ENCODE measurements around the gene GON4L. TPM values are rescaled to one million over a fixed set of nuclear protein-coding genes. Genes with fewer than 3 reads are reported as not detected.

GON4L gene, protein sequence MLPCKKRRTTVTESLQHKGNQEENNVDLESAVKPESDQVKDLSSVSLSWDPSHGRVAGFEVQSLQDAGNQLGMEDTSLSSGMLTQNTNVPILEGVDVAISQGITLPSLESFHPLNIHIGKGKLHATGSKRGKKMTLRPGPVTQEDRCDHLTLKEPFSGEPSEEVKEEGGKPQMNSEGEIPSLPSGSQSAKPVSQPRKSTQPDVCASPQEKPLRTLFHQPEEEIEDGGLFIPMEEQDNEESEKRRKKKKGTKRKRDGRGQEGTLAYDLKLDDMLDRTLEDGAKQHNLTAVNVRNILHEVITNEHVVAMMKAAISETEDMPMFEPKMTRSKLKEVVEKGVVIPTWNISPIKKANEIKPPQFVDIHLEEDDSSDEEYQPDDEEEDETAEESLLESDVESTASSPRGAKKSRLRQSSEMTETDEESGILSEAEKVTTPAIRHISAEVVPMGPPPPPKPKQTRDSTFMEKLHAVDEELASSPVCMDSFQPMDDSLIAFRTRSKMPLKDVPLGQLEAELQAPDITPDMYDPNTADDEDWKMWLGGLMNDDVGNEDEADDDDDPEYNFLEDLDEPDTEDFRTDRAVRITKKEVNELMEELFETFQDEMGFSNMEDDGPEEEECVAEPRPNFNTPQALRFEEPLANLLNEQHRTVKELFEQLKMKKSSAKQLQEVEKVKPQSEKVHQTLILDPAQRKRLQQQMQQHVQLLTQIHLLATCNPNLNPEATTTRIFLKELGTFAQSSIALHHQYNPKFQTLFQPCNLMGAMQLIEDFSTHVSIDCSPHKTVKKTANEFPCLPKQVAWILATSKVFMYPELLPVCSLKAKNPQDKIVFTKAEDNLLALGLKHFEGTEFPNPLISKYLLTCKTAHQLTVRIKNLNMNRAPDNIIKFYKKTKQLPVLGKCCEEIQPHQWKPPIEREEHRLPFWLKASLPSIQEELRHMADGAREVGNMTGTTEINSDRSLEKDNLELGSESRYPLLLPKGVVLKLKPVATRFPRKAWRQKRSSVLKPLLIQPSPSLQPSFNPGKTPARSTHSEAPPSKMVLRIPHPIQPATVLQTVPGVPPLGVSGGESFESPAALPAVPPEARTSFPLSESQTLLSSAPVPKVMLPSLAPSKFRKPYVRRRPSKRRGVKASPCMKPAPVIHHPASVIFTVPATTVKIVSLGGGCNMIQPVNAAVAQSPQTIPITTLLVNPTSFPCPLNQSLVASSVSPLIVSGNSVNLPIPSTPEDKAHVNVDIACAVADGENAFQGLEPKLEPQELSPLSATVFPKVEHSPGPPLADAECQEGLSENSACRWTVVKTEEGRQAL (N-terminal part only)
- 19.1 TPM for polyA plus RNA-seq (2013, experiment 1 of 2)
- 19.1 TPM for polyA plus RNA-seq (2013, experiment 2 of 2)

DNA sequence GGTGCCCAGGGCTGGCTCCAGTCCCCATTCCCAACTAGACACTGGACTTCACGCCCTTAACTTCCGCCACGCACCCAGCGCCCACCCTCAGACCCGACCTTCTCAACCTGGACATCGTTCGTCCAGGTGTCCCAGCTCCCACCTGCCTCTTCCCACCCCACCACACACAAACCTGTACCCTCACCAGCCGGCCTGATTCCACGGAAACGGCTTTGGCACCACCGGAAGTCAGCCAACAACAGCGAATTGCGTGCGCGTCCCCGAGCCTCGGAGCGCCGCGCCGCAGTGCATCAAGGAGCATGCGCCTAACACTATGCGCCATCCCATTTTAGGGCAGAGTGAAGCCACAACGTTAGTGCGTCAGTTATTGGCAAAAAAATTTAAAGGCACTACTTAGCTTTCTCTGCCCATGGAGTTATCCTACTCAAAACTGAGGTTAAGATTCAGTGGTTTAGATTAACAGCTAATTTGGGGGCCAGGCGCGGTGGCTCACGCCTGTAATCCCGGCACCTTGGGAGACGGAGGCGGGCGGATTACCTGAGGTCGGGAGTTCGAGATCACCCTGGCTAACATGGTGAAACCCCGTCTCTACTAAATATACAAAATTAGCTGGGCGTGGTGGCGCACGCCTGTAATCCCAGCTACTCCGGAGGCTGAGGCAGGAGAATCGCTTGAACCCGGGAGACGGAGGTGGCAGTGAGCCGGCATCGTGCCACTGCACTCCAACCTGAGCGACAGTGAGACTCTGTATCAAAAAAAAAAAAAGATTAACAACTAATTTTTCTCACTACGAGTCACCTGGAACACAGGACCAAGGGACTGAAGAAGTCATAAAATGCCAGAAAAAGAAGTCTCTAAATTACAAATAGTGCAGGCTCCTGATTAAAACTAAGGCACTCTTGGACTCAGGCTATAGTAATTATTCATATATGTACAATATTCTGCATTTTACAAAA lies at the start of gene GON4L:
Gene GON4L (minus strand): TSS at position 240 of the 956 bp plus-strand sequence. CDS start 3,434 bp downstream, outside the sequence.
- H3K27ac ChIP-seq (ENCODE audit: low read depth, low read length), result no peak within 1 kb of the TSS
- H3K27me3 ChIP-seq (ENCODE audit: insufficient read depth, low read length, poor library complexity), result no peaks in the 10 kb centered on the region
- no peak within 1 kb of the TSS for H2AK5ac ChIP-seq (ENCODE audit: low read length)
- no CpG with 5 or more reads among the region's 46 CpGs for WGBS (ENCODE audit: extremely low coverage, insufficient coverage, low lambda C conversion rate)
- no peak within 1 kb of the TSS for H4K5ac ChIP-seq (ENCODE audit: low read length)
- peak within 1 kb of the TSS; percentile 19 for H3K4me2 ChIP-seq (ENCODE audit: low read length)
- H3K23ac ChIP-seq (ENCODE audit: low read length), result no peak within 1 kb of the TSS
- H3K4me1 ChIP-seq (ENCODE audit: control insufficient read depth, low read depth, low read length), result no peaks in the 10 kb centered on the region
- H3K79me2 ChIP-seq (ENCODE audit: control insufficient read depth, insufficient read depth, low read length), result peaks cover 10% of the 10 kb centered on the region
- H3K4me3 ChIP-seq (ENCODE audit: low read length), result peak within 1 kb of the TSS; percentile 84
- H2BK5ac ChIP-seq (ENCODE audit: low read length), result no peak within 1 kb of the TSS
- peak within 1 kb of the TSS; percentile 15 for H3K18ac ChIP-seq (ENCODE audit: low read length)
- H3K36me3 ChIP-seq (ENCODE audit: control insufficient read depth, insufficient read depth, low read length), result peaks cover 6% of the 10 kb centered on the region
- DNase-seq, result peak; percentile 94
- no peak within 1 kb of the TSS for H4K8ac ChIP-seq (ENCODE audit: low read depth, low read length)
- peak within 1 kb of the TSS; percentile 78 for H3K9ac ChIP-seq (ENCODE audit: low read length)
- H2BK15ac ChIP-seq (replicated peaks; ENCODE audit: low read depth), result no peak within 1 kb of the TSS
- no peak within 1 kb of the TSS for H2BK120ac ChIP-seq (ENCODE audit: low read depth, low read length)
- peak within 1 kb of the TSS; percentile 38 for H3K4ac ChIP-seq (ENCODE audit: low read depth, low read length)
- peaks cover 6% of the 10 kb centered on the region for H3K79me1 ChIP-seq (ENCODE audit: low read length)
- H3K56ac ChIP-seq (ENCODE audit: low read length), result peak within 1 kb of the TSS; percentile 97

DNA sequence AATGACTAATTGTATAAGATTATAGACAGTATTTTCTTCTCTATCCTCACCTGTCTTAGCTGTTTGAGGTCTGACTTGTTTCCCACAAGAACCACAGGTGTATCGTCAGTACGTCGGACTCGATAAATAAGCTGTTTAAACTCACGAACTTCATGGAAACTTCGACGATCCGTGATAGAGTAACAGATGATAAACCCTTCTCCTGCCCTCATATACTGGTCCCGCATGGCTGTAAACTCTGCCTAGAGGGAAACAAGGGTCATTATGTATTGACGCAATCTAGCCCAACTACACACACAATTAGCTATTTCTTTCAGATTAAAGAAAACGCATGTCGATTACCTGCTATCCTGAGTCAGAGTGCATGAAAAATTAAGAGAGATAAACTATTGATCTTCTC lies 47.2 kb upstream of the GON4L start:
- Histone ChIP-seq H3K18ac (ENCODE audit: low read length) (no peak overlapping the region), H3K4me2 (ENCODE audit: low read length) (no peak overlapping the region), H3K9ac (ENCODE audit: low read length) (no peak overlapping the region), H2BK120ac (ENCODE audit: low read depth, low read length) (no peak overlapping the region), H3K56ac (ENCODE audit: low read length) (no peak overlapping the region), H3K36me3 (ENCODE audit: control insufficient read depth, insufficient read depth, low read length) (peaks cover 18% of the 10 kb centered on the region), H4K8ac (ENCODE audit: low read depth, low read length) (no peak overlapping the region), H3K79me1 (ENCODE audit: low read length) (no peaks in the 10 kb centered on the region), H3K79me2 (ENCODE audit: control insufficient read depth, insufficient read depth, low read length) (no peaks in the 10 kb centered on the region), H2BK15ac (replicated peaks; ENCODE audit: low read depth) (no peak overlapping the region), H3K27ac (ENCODE audit: low read depth, low read length) (no peak overlapping the region), H3K4me3 (ENCODE audit: low read length) (no peak overlapping the region), H2AK5ac (ENCODE audit: low read length) (no peak overlapping the region), H3K27me3 (ENCODE audit: insufficient read depth, low read length, poor library complexity) (no peaks in the 10 kb centered on the region), H3K23ac (ENCODE audit: low read length) (no peak overlapping the region), H4K5ac (ENCODE audit: low read length) (no peak overlapping the region), H3K4me1 (ENCODE audit: control insufficient read depth, low read depth, low read length) (no peaks in the 10 kb centered on the region), H3K4ac (ENCODE audit: low read depth, low read length) (no peak overlapping the region), H2BK5ac (ENCODE audit: low read length) (no peak overlapping the region)
- DNase-seq, result no peak
- no CpG with 5 or more reads among the region's 12 CpGs for WGBS (ENCODE audit: extremely low coverage, insufficient coverage, low lambda C conversion rate)

- Histone ChIP-seq H3K79me1 (ENCODE audit: low read length) (no peaks in the 10 kb centered on the region), H2BK5ac (ENCODE audit: low read length) (no peak overlapping the region), H3K27ac (ENCODE audit: low read depth, low read length) (no peak overlapping the region), H4K8ac (ENCODE audit: low read depth, low read length) (no peak overlapping the region), H2AK5ac (ENCODE audit: low read length) (no peak overlapping the region), H3K4me2 (ENCODE audit: low read length) (no peak overlapping the region), H3K23ac (ENCODE audit: low read length) (no peak overlapping the region), H4K5ac (ENCODE audit: low read length) (no peak overlapping the region), H3K9ac (ENCODE audit: low read length) (no peak overlapping the region), H3K56ac (ENCODE audit: low read length) (no peak overlapping the region), H3K4ac (ENCODE audit: low read depth, low read length) (no peak overlapping the region), H3K36me3 (ENCODE audit: control insufficient read depth, insufficient read depth, low read length) (peaks cover 22% of the 10 kb centered on the region), H3K4me3 (ENCODE audit: low read length) (no peak overlapping the region), H2BK120ac (ENCODE audit: low read depth, low read length) (no peak overlapping the region), H2BK15ac (replicated peaks; ENCODE audit: low read depth) (no peak overlapping the region), H3K4me1 (ENCODE audit: control insufficient read depth, low read depth, low read length) (no peaks in the 10 kb centered on the region), H3K27me3 (ENCODE audit: insufficient read depth, low read length, poor library complexity) (no peaks in the 10 kb centered on the region), H3K18ac (ENCODE audit: low read length) (no peak overlapping the region), H3K79me2 (ENCODE audit: control insufficient read depth, insufficient read depth, low read length) (no peaks in the 10 kb centered on the region)
- WGBS (ENCODE audit: extremely low coverage, insufficient coverage, low lambda C conversion rate), result no CpG with 5 or more reads among the region's 4 CpGs
- DNase-seq, result no peak
These were observed 43.1 kb upstream of the GON4L start for GRCh38 chr1:155900161-155900560.

DNA sequence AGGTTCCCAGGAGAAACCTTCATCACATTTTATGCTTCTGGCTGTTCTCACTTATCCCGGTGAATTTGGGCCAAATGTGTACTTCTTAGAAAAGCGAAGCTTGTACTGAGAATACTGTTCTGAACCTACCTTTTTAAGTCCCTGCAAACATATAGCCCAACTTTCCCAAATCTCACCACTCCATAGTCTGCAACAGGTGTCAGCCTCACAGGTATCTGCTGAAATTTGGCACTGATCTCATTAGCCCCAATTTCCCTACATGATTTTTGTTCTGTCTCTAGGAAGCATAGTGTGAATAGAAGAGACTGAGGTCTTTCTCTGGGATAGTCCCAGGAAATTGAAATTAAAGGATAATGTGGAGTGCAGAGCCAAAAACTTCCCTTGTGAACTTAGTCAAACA lies 42.7 kb upstream of the GON4L start:
- Histone ChIP-seq H3K4me1 (ENCODE audit: control insufficient read depth, low read depth, low read length) (no peaks in the 10 kb centered on the region), H3K27ac (ENCODE audit: low read depth, low read length) (no peak overlapping the region), H2BK15ac (replicated peaks; ENCODE audit: low read depth) (no peak overlapping the region), H3K36me3 (ENCODE audit: control insufficient read depth, insufficient read depth, low read length) (peaks cover 22% of the 10 kb centered on the region), H3K4me3 (ENCODE audit: low read length) (no peak overlapping the region), H2BK5ac (ENCODE audit: low read length) (no peak overlapping the region), H3K9ac (ENCODE audit: low read length) (no peak overlapping the region), H2BK120ac (ENCODE audit: low read depth, low read length) (no peak overlapping the region), H3K56ac (ENCODE audit: low read length) (no peak overlapping the region), H3K23ac (ENCODE audit: low read length) (no peak overlapping the region), H3K79me2 (ENCODE audit: control insufficient read depth, insufficient read depth, low read length) (no peaks in the 10 kb centered on the region), H2AK5ac (ENCODE audit: low read length) (no peak overlapping the region), H3K79me1 (ENCODE audit: low read length) (no peaks in the 10 kb centered on the region), H4K8ac (ENCODE audit: low read depth, low read length) (no peak overlapping the region), H3K4me2 (ENCODE audit: low read length) (no peak overlapping the region), H4K5ac (ENCODE audit: low read length) (no peak overlapping the region), H3K18ac (ENCODE audit: low read length) (no peak overlapping the region), H3K27me3 (ENCODE audit: insufficient read depth, low read length, poor library complexity) (no peaks in the 10 kb centered on the region), H3K4ac (ENCODE audit: low read depth, low read length) (no peak overlapping the region)
- no peak for DNase-seq
- no CpG with 5 or more reads among the region's 2 CpGs for WGBS (ENCODE audit: extremely low coverage, insufficient coverage, low lambda C conversion rate)

GRCh38 chr1:155898888-155899287 lies 41.9 kb upstream of the GON4L start:
- H3K4me1 ChIP-seq (ENCODE audit: control insufficient read depth, low read depth, low read length), result no peaks in the 10 kb centered on the region
- H3K79me1 ChIP-seq (ENCODE audit: low read length), result no peaks in the 10 kb centered on the region
- H4K8ac ChIP-seq (ENCODE audit: low read depth, low read length), result no peak overlapping the region
- no peak overlapping the region for H2BK5ac ChIP-seq (ENCODE audit: low read length)
- no peak overlapping the region for H3K56ac ChIP-seq (ENCODE audit: low read length)
- H3K36me3 ChIP-seq (ENCODE audit: control insufficient read depth, insufficient read depth, low read length), result peaks cover 15% of the 10 kb centered on the region
- no peak overlapping the region for H4K5ac ChIP-seq (ENCODE audit: low read length)
- H3K9ac ChIP-seq (ENCODE audit: low read length), result no peak overlapping the region
- no peak overlapping the region for H2BK15ac ChIP-seq (replicated peaks; ENCODE audit: low read depth)
- no peak overlapping the region for H2AK5ac ChIP-seq (ENCODE audit: low read length)
- no peak overlapping the region for H3K4me2 ChIP-seq (ENCODE audit: low read length)
- no peak overlapping the region for H3K27ac ChIP-seq (ENCODE audit: low read depth, low read length)
- no peaks in the 10 kb centered on the region for H3K79me2 ChIP-seq (ENCODE audit: control insufficient read depth, insufficient read depth, low read length)
- H3K4me3 ChIP-seq (ENCODE audit: low read length), result no peak overlapping the region
- H3K27me3 ChIP-seq (ENCODE audit: insufficient read depth, low read length, poor library complexity), result no peaks in the 10 kb centered on the region
- H3K4ac ChIP-seq (ENCODE audit: low read depth, low read length), result no peak overlapping the region
- H3K23ac ChIP-seq (ENCODE audit: low read length), result no peak overlapping the region
- no peak overlapping the region for H2BK120ac ChIP-seq (ENCODE audit: low read depth, low read length)
- no peak for DNase-seq
- no CpG with 5 or more reads among the region's 2 CpGs for WGBS (ENCODE audit: extremely low coverage, insufficient coverage, low lambda C conversion rate)
- no peak overlapping the region for H3K18ac ChIP-seq (ENCODE audit: low read length)
